Lower lobe of right lung (tissue), 2 donors: ENCODE results near the gene CCDC107. TPM values are rescaled to one million over a fixed set of nuclear protein-coding genes. Genes with fewer than 3 reads are reported as not detected.
A peak's percentile ranks its signal among the peaks of the same experiment; 100 is the strongest.

Source experiments
- ATAC-seq, 2 donors: fragments of 200-7000 bp; cut with Tn5 transposase; one replicate each; pipeline ENCODE4 v1.9.1; 2020 to 2022; ENCODE audit warnings: mild to moderate bottlenecking in 2 of 2, moderate library complexity in 2 of 2
- DNase-seq: peaks from one replicate; pipeline ENCODE4 v3.0.0-alpha.2; 2020
- H3K27ac ChIP-seq: fragments of 200-600 bp; one replicate; pipeline ENCODE4 v1.8.0; 2022
- H3K27me3 ChIP-seq: fragments of 200-600 bp; one replicate; pipeline ENCODE4 v1.8.0; 2022; ENCODE audit warnings: low read depth
- H3K36me3 ChIP-seq: fragments of 200-600 bp; one replicate; pipeline ENCODE4 v1.8.0; 2022; ENCODE audit warnings: mild to moderate bottlenecking
- H3K4me1 ChIP-seq: fragments of 200-600 bp; one replicate; pipeline ENCODE4 v1.8.0; 2022
- H3K4me3 ChIP-seq: fragments of 200-600 bp; one replicate; pipeline ENCODE4 v1.8.0; 2022; ENCODE audit warnings: mild to moderate bottlenecking
- H3K9me3 ChIP-seq: fragments of 200-600 bp; one replicate; pipeline ENCODE4 v1.8.0; 2022
- intact Hi-C: fragments of 100-400 bp; cut with DNase I; formaldehyde crosslinking; loops from one replicate; pipeline ENCODE4 v1.11.0; 2022
- total RNA-seq: library from RNA; stranded (reverse); fragmentation: NEBNext Ultra II Directional; extraction: Animal tissue kit (Norgen Biotek cat#: 25700); gene quantifications from one replicate; pipeline ENCODE4 v1.2.1, GENCODE V29; 2021
- TF ChIP-seq, protein P1 (sequence below): fragments of 200-600 bp; IDR thresholded peaks from one replicate; pipeline ENCODE4 v1.8.0; 2022; ENCODE audit warnings: antibody characterized with exemption, mild to moderate bottlenecking
- donor health status: DM: no; HTN: yes; CAD: no; lungs with severe emphysema.

Gene CCDC107
- total RNA-seq, 1 donor from 2014 or later, result 28.9 TPM

- peaks cover 48% of the 10 kb centered on the region for H3K4me1 ChIP-seq
- no peak for DNase-seq
- no peak for ATAC-seq
- intact Hi-C loops, result no loop called here
- no peak overlapping the region for H3K4me3 ChIP-seq
- H3K36me3 ChIP-seq, result peaks cover 21% of the 10 kb centered on the region
- H3K9me3 ChIP-seq, result no peaks in the 10 kb centered on the region
- no peaks in the 10 kb centered on the region for H3K27me3 ChIP-seq
- H3K27ac ChIP-seq, result peak overlapping the region; percentile 33
- TF ChIP-seq, protein P1, sequence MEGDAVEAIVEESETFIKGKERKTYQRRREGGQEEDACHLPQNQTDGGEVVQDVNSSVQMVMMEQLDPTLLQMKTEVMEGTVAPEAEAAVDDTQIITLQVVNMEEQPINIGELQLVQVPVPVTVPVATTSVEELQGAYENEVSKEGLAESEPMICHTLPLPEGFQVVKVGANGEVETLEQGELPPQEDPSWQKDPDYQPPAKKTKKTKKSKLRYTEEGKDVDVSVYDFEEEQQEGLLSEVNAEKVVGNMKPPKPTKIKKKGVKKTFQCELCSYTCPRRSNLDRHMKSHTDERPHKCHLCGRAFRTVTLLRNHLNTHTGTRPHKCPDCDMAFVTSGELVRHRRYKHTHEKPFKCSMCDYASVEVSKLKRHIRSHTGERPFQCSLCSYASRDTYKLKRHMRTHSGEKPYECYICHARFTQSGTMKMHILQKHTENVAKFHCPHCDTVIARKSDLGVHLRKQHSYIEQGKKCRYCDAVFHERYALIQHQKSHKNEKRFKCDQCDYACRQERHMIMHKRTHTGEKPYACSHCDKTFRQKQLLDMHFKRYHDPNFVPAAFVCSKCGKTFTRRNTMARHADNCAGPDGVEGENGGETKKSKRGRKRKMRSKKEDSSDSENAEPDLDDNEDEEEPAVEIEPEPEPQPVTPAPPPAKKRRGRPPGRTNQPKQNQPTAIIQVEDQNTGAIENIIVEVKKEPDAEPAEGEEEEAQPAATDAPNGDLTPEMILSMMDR, result no peak
Measured at GRCh38 chr9:35661756-35662350, 3.8 kb downstream of the CCDC107 start.

DNA sequence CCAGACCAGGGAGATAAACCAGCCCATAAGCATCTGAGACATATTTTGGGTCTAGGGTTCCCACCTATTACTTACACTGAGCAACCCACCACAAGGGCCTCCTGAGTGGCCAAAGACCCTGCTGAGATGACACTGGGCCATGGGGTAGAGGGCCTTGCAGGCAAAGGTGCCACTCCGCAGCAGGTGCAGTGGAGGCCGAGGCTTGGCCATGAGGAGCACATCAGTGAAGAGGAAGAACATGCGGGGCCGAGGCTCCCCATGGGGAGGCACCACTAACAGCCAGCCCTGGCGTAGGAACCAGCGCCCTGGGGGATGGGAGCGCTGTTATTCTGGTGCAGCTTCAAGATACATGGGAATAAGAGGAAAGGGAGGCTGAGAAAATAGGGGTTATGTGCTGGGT is 4.3 kb downstream of the CCDC107 start:
- TF ChIP-seq, protein P1, result no peak
- Histone ChIP-seq H3K36me3 (peaks cover 21% of the 10 kb centered on the region), H3K4me3 (no peak overlapping the region), H3K4me1 (peaks cover 42% of the 10 kb centered on the region), H3K9me3 (no peaks in the 10 kb centered on the region), H3K27me3 (no peaks in the 10 kb centered on the region), H3K27ac (no peak overlapping the region)
- intact Hi-C loops, result no loop called here
- no peak for DNase-seq
- no peak for ATAC-seq

- intact Hi-C loops, result no loop called here
- Histone ChIP-seq H3K4me1 (peaks cover 30% of the 10 kb centered on the region), H3K27ac (peak within 1 kb of the TSS; percentile 69), H3K9me3 (no peaks in the 10 kb centered on the region), H3K36me3 (peaks cover 20% of the 10 kb centered on the region), H3K27me3 (no peaks in the 10 kb centered on the region), H3K4me3 (peak within 1 kb of the TSS; percentile 63)
- peak; percentile 92 to 96 for ATAC-seq
- DNase-seq, result peak; percentile 87
- TF ChIP-seq, protein P1, result peak; percentile 22
Measured at GRCh38 chr9:35664531-35665470, 6.7 kb downstream of the CCDC107 start, which contains the start of gene ARHGEF39. Gene ARHGEF39, minus strand, starts transcription at chr9:35665195. Its CDS starts 26 bp downstream, at chr9:35665169.

DNA sequence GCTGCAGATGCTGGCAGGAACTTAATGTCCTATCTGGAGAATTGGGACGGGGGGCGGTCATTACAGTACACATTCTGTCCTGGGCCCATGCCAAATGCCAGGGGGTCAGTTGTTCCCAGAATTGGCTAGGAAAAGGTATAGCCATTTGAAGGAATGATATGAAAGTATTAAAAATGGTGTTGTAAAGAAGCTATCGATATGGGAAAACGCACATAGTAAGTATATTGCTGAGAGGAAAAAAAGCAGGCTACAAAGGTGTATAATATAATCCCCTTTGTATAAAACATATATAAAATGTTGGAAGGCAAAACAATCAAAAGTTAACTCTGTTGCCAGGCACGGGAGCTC is 7.4 kb downstream of the CCDC107 start:
- H3K9me3 ChIP-seq, result no peaks in the 10 kb centered on the region
- intact Hi-C loops, result no loop called here
- TF ChIP-seq, protein P1, result no peak
- H3K4me3 ChIP-seq, result peak overlapping the region; percentile 63
- peaks cover 14% of the 10 kb centered on the region for H3K36me3 ChIP-seq
- DNase-seq (no peak), ATAC-seq (no peak)
- peak overlapping the region; percentile 69 for H3K27ac ChIP-seq
- H3K4me1 ChIP-seq, result peaks cover 23% of the 10 kb centered on the region
- H3K27me3 ChIP-seq, result no peaks in the 10 kb centered on the region

DNA sequence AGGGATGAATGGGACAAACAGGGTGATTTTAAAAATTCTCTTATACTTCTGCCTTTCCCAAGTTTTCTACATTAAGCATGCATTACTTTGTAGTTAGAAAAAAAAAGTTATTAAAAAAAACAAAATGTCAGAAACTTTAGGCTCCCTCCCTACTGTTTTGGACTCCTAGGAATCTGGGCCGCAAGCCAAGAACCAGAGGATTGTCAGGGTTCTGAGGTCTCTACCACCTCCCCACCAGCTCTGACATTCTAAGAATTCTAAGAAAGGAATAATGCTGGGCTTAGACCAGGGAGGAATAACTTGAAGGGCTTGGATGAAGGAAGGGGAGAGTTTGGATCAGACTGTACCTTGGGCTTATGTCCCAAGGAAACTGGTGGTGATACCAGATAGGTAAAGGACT is 8.0 kb downstream of the CCDC107 start:
- ATAC-seq (no peak), DNase-seq (no peak)
- H3K4me1 ChIP-seq, result peaks cover 21% of the 10 kb centered on the region
- no peak overlapping the region for H3K4me3 ChIP-seq
- no peak overlapping the region for H3K27ac ChIP-seq
- H3K36me3 ChIP-seq, result peaks cover 8% of the 10 kb centered on the region
- H3K27me3 ChIP-seq, result no peaks in the 10 kb centered on the region
- TF ChIP-seq, protein P1, result no peak
- H3K9me3 ChIP-seq, result no peaks in the 10 kb centered on the region
- intact Hi-C loops, result no loop called here
